WTC11 (cell line): Measurements from ENCODE around the gene TTLL12. TPM values are rescaled to one million over a fixed set of nuclear protein-coding genes. Genes with fewer than 3 reads are reported as not detected.

Experiments used
- EMX1 ChIP-seq: fragments of 250-450 bp; sonication (Bioruptor Pico); IDR thresholded peaks from 2 replicates; pipeline ENCODE4 v1.8.0; 2021; ENCODE audit warnings: mild to moderate bottlenecking
- ETV6 ChIP-seq: sonication (generic); formaldehyde crosslinking; IDR thresholded peaks from 2 replicates; pipeline ENCODE4 v1.8.1; 2022; ENCODE audit warnings: mild to moderate bottlenecking, missing genetic modification reagents
- FOXP1 ChIP-seq: sonication (generic); formaldehyde crosslinking; IDR thresholded peaks from 2 replicates; pipeline ENCODE4 v1.8.0; 2022; ENCODE audit warnings: missing genetic modification reagents, mild to moderate bottlenecking, moderate library complexity, borderline replicate concordance
- GABPB1 ChIP-seq: sonication (generic); formaldehyde crosslinking; IDR thresholded peaks from 2 replicates; pipeline ENCODE4 v1.8.1; 2023; ENCODE audit warnings: mild to moderate bottlenecking, missing genetic modification reagents
- GTF2I ChIP-seq: fragments of 250-450 bp; sonication (Bioruptor Pico); conservative IDR thresholded peaks from 2 replicates; pipeline ENCODE4 v1.4.0; 2021; ENCODE audit warnings: mild to moderate bottlenecking
- IRF2 ChIP-seq: sonication (generic); formaldehyde crosslinking; IDR thresholded peaks from 2 replicates; pipeline ENCODE4 v1.8.0; 2022; ENCODE audit warnings: low read depth, missing genetic modification reagents, borderline replicate concordance
- JUN ChIP-seq: sonication (generic); formaldehyde crosslinking; IDR thresholded peaks from 2 replicates; pipeline ENCODE4 v1.8.0; 2023; ENCODE audit warnings: mild to moderate bottlenecking, missing genetic modification reagents
- MYBL2 ChIP-seq: sonication (generic); formaldehyde crosslinking; IDR thresholded peaks from 2 replicates; pipeline ENCODE4 v1.8.1; 2023; ENCODE audit warnings: mild to moderate bottlenecking, moderate library complexity, missing genetic modification reagents
- NR1H2 ChIP-seq: sonication (generic); formaldehyde crosslinking; IDR thresholded peaks from 2 replicates; pipeline ENCODE4 v1.9.0; 2021; ENCODE audit warnings: mild to moderate bottlenecking, moderate library complexity, missing genetic modification reagents
- NR3C1 ChIP-seq: sonication (generic); formaldehyde crosslinking; conservative IDR thresholded peaks from 2 replicates; pipeline ENCODE4 v1.8.1; 2023; ENCODE audit warnings: low read depth, mild to moderate bottlenecking, missing genetic modification reagents
- SMAD3 ChIP-seq: sonication (generic); formaldehyde crosslinking; IDR thresholded peaks from 2 replicates; pipeline ENCODE4 v1.8.0; 2022; ENCODE audit warnings: missing genetic modification reagents, mild to moderate bottlenecking, borderline replicate concordance
- ZBTB21 ChIP-seq: sonication (generic); formaldehyde crosslinking; IDR thresholded peaks from 2 replicates; pipeline ENCODE4 v1.8.1; 2023; ENCODE audit warnings: mild to moderate bottlenecking, missing genetic modification reagents, borderline replicate concordance
- ZNF416 ChIP-seq: fragments of 250-450 bp; sonication (Bioruptor Pico); IDR thresholded peaks from 2 replicates; pipeline ENCODE4 v1.9.0; 2021; ENCODE audit warnings: mild to moderate bottlenecking, inconsistent platforms
- ZNF423 ChIP-seq: fragments of 250-450 bp; sonication (Bioruptor Pico); IDR thresholded peaks from 2 replicates; pipeline ENCODE4 v2.1.2; 2022; ENCODE audit warnings: mild to moderate bottlenecking, moderate library complexity
- total RNA-seq: library from RNA; stranded (reverse); gene quantifications from 3 replicates; pipeline ENCODE4 v1.2.3, GENCODE V29; 2021
- TF ChIP-seq, protein P1 (sequence below): sonication (generic); formaldehyde crosslinking; IDR thresholded peaks from 2 replicates; pipeline ENCODE4 v1.8.0; 2022; ENCODE audit warnings: missing genetic modification reagents
- TF ChIP-seq, protein P2 (sequence below): sonication (generic); formaldehyde crosslinking; IDR thresholded peaks from 2 replicates; pipeline ENCODE4 v1.8.0; 2022; ENCODE audit warnings: mild to moderate bottlenecking, missing genetic modification reagents
- TF ChIP-seq, protein P3 (sequence below): sonication (generic); formaldehyde crosslinking; IDR thresholded peaks from 2 replicates; pipeline ENCODE4 v1.8.1; 2022; ENCODE audit warnings: mild to moderate bottlenecking, moderate library complexity, missing genetic modification reagents
- TF ChIP-seq, protein P4 (sequence below): sonication (generic); formaldehyde crosslinking; IDR thresholded peaks from 2 replicates; pipeline ENCODE4 v1.8.1; 2022; ENCODE audit warnings: low read depth, mild to moderate bottlenecking, moderate library complexity, missing genetic modification reagents, borderline replicate concordance
- TF ChIP-seq, protein P5 (sequence below): sonication (generic); formaldehyde crosslinking; IDR thresholded peaks from 2 replicates; pipeline ENCODE4 v1.8.1; 2023; ENCODE audit warnings: mild to moderate bottlenecking, missing genetic modification reagents, borderline replicate concordance
- TF ChIP-seq, protein P6 (sequence below): sonication (generic); formaldehyde crosslinking; IDR thresholded peaks from 2 replicates; pipeline ENCODE4 v1.8.1; 2023; ENCODE audit warnings: mild to moderate bottlenecking, missing genetic modification reagents
- TF ChIP-seq, protein P7 (sequence below): sonication (generic); formaldehyde crosslinking; IDR thresholded peaks from 2 replicates; pipeline ENCODE4 v1.8.0; 2022; ENCODE audit warnings: mild to moderate bottlenecking, missing genetic modification reagents

Gene TTLL12
- total RNA-seq, 1 experiment from 2014 or later, result 134 TPM

DNA sequence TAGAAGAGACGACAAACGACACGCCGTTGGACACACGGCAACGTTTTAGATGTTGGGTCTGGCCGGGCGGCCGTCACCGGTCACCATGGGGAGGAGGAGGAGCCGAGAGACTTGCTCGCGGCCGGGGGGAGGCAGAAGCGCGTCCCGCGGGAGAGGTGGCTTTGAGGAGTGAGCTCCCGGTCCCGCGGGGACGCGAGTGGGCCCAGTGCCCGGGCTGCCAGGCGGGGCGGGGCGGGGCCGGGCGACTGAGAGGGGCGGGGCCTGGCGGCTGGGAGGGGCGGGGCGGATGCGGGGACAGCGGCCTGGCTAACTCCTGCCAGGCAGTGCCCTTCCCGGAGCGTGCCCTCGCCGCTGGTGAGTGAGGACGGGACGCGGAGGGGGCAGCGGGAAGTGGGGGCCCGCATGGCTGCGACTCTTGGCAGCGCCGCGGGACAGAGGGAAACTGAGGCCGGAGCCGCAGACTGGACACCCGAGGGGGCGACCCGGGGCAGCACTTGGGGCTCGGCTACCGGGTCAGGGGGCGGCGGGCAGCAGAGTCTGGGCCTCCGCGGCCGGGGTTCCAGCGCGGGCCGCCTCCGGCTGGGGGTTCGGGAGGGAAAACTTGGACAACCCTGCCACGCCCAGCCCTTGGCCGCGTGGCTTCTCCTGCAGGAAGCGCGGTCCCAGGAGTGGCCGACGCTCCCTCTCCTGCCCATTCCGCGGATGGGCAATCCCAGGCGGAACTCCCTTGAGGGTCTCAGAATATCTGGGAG is 35.5 kb downstream of the TTLL12 start, which contains the start of gene TSPO (continued):
- TF ChIP-seq, protein P1, sequence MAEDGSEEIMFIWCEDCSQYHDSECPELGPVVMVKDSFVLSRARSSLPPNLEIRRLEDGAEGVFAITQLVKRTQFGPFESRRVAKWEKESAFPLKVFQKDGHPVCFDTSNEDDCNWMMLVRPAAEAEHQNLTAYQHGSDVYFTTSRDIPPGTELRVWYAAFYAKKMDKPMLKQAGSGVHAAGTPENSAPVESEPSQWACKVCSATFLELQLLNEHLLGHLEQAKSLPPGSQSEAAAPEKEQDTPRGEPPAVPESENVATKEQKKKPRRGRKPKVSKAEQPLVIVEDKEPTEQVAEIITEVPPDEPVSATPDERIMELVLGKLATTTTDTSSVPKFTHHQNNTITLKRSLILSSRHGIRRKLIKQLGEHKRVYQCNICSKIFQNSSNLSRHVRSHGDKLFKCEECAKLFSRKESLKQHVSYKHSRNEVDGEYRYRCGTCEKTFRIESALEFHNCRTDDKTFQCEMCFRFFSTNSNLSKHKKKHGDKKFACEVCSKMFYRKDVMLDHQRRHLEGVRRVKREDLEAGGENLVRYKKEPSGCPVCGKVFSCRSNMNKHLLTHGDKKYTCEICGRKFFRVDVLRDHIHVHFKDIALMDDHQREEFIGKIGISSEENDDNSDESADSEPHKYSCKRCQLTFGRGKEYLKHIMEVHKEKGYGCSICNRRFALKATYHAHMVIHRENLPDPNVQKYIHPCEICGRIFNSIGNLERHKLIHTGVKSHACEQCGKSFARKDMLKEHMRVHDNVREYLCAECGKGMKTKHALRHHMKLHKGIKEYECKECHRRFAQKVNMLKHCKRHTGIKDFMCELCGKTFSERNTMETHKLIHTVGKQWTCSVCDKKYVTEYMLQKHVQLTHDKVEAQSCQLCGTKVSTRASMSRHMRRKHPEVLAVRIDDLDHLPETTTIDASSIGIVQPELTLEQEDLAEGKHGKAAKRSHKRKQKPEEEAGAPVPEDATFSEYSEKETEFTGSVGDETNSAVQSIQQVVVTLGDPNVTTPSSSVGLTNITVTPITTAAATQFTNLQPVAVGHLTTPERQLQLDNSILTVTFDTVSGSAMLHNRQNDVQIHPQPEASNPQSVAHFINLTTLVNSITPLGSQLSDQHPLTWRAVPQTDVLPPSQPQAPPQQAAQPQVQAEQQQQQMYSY (CRISPR knock-in tag), result peak; percentile 82
- TF ChIP-seq NR1H2 (no peak), EMX1 (CRISPR knock-in tag) (no peak), ZNF416 (CRISPR knock-in tag) (no peak), NR3C1 (no peak), GABPB1 (CRISPR knock-in tag) (no peak), JUN (CRISPR knock-in tag) (no peak), SMAD3 (CRISPR knock-in tag) (no peak), ZBTB21 (CRISPR knock-in tag) (no peak), ZNF423 (CRISPR knock-in tag) (no peak), GTF2I (CRISPR knock-in tag) (no peak), MYBL2 (CRISPR knock-in tag) (no peak), IRF2 (no peak), ETV6 (CRISPR knock-in tag) (no peak), FOXP1 (CRISPR knock-in tag) (no peak)
- TF ChIP-seq, protein P2, sequence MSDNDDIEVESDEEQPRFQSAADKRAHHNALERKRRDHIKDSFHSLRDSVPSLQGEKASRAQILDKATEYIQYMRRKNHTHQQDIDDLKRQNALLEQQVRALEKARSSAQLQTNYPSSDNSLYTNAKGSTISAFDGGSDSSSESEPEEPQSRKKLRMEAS, result peak; percentile 71; the same call in 1 of the 2 replicates
- TF ChIP-seq, protein P3, sequence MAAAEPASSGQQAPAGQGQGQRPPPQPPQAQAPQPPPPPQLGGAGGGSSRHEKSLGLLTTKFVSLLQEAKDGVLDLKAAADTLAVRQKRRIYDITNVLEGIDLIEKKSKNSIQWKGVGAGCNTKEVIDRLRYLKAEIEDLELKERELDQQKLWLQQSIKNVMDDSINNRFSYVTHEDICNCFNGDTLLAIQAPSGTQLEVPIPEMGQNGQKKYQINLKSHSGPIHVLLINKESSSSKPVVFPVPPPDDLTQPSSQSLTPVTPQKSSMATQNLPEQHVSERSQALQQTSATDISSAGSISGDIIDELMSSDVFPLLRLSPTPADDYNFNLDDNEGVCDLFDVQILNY (CRISPR knock-in tag), result no peak
- TF ChIP-seq, protein P4, sequence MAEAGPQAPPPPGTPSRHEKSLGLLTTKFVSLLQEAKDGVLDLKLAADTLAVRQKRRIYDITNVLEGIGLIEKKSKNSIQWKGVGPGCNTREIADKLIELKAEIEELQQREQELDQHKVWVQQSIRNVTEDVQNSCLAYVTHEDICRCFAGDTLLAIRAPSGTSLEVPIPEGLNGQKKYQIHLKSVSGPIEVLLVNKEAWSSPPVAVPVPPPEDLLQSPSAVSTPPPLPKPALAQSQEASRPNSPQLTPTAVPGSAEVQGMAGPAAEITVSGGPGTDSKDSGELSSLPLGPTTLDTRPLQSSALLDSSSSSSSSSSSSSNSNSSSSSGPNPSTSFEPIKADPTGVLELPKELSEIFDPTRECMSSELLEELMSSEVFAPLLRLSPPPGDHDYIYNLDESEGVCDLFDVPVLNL (CRISPR knock-in tag), result no peak
- TF ChIP-seq, protein P5, sequence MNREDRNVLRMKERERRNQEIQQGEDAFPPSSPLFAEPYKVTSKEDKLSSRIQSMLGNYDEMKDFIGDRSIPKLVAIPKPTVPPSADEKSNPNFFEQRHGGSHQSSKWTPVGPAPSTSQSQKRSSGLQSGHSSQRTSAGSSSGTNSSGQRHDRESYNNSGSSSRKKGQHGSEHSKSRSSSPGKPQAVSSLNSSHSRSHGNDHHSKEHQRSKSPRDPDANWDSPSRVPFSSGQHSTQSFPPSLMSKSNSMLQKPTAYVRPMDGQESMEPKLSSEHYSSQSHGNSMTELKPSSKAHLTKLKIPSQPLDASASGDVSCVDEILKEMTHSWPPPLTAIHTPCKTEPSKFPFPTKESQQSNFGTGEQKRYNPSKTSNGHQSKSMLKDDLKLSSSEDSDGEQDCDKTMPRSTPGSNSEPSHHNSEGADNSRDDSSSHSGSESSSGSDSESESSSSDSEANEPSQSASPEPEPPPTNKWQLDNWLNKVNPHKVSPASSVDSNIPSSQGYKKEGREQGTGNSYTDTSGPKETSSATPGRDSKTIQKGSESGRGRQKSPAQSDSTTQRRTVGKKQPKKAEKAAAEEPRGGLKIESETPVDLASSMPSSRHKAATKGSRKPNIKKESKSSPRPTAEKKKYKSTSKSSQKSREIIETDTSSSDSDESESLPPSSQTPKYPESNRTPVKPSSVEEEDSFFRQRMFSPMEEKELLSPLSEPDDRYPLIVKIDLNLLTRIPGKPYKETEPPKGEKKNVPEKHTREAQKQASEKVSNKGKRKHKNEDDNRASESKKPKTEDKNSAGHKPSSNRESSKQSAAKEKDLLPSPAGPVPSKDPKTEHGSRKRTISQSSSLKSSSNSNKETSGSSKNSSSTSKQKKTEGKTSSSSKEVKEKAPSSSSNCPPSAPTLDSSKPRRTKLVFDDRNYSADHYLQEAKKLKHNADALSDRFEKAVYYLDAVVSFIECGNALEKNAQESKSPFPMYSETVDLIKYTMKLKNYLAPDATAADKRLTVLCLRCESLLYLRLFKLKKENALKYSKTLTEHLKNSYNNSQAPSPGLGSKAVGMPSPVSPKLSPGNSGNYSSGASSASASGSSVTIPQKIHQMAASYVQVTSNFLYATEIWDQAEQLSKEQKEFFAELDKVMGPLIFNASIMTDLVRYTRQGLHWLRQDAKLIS (CRISPR knock-in tag), result no peak
- TF ChIP-seq, protein P6, sequence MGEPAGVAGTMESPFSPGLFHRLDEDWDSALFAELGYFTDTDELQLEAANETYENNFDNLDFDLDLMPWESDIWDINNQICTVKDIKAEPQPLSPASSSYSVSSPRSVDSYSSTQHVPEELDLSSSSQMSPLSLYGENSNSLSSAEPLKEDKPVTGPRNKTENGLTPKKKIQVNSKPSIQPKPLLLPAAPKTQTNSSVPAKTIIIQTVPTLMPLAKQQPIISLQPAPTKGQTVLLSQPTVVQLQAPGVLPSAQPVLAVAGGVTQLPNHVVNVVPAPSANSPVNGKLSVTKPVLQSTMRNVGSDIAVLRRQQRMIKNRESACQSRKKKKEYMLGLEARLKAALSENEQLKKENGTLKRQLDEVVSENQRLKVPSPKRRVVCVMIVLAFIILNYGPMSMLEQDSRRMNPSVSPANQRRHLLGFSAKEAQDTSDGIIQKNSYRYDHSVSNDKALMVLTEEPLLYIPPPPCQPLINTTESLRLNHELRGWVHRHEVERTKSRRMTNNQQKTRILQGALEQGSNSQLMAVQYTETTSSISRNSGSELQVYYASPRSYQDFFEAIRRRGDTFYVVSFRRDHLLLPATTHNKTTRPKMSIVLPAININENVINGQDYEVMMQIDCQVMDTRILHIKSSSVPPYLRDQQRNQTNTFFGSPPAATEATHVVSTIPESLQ (CRISPR knock-in tag), result no peak
- TF ChIP-seq, protein P7, sequence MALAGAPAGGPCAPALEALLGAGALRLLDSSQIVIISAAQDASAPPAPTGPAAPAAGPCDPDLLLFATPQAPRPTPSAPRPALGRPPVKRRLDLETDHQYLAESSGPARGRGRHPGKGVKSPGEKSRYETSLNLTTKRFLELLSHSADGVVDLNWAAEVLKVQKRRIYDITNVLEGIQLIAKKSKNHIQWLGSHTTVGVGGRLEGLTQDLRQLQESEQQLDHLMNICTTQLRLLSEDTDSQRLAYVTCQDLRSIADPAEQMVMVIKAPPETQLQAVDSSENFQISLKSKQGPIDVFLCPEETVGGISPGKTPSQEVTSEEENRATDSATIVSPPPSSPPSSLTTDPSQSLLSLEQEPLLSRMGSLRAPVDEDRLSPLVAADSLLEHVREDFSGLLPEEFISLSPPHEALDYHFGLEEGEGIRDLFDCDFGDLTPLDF, result no peak
- TF ChIP-seq, all 79 proteins: peak for 4
